ENCODE results near the gene B4GALNT1.
A peak's percentile ranks its signal among the peaks of the same experiment; 100 is the strongest.
"Not testable (repeated sequence)": the region's sequence is repeated elsewhere in the genome, so short reads cannot be mapped to it uniquely, and the experiment has no call there.

Gene B4GALNT1

GRCh38 chr12:57606821-57607220 lies 26.2 kb downstream of the B4GALNT1 start:
- DNase-seq = no peak

- DNase-seq = no peak
Observed at GRCh38 chr12:57606399-57606798, 26.6 kb downstream of the B4GALNT1 start.

GRCh38 chr12:57605811-57606311 lies 27.1 kb downstream of the B4GALNT1 start:
- DNase-seq = no peak

- no peak for DNase-seq
Observed at GRCh38 chr12:57604992-57605810, 27.8 kb downstream of the B4GALNT1 start.

- peak; percentile 13 for DNase-seq
Observed at GRCh38 chr12:57604454-57604991, 28.5 kb downstream of the B4GALNT1 start, which contains the start of gene DTX3. Gene DTX3, plus strand, starts transcription at chr12:57604824. Its CDS starts 1,694 bp downstream, at chr12:57606518.

GRCh38 chr12:57603815-57604453 lies 29.1 kb downstream of the B4GALNT1 start:
- DNase-seq = no peak

- DNase-seq = no peak
Observed at GRCh38 chr12:57603324-57603723, 29.7 kb downstream of the B4GALNT1 start.

- no peak for DNase-seq
Observed at GRCh38 chr12:57602544-57602943, 30.5 kb downstream of the B4GALNT1 start.

GRCh38 chr12:57600395-57600794 lies 32.6 kb downstream of the B4GALNT1 start:
- no peak for DNase-seq

GRCh38 chr12:57593187-57593586 lies 39.8 kb downstream of the B4GALNT1 start:
- DNase-seq = no peak

GRCh38 chr12:57592551-57593165 lies 40.3 kb downstream of the B4GALNT1 start:
- no peak for DNase-seq

GRCh38 chr12:57591782-57592325 lies 41.1 kb downstream of the B4GALNT1 start:
- no peak for DNase-seq

GRCh38 chr12:57590864-57591781 lies 41.9 kb downstream of the B4GALNT1 start, which contains the start of gene PIP4K2C:
Gene PIP4K2C, plus strand, starts transcription at chr12:57591192. Its CDS starts 98 bp downstream, at chr12:57591290.
- peak; percentile 78 for DNase-seq

GRCh38 chr12:57590479-57590863 lies 42.5 kb downstream of the B4GALNT1 start:
- DNase-seq = no peak

GRCh38 chr12:57588951-57589610 lies 43.9 kb downstream of the B4GALNT1 start:
- DNase-seq = not testable (repeated sequence)

- DNase-seq = no peak
Observed at GRCh38 chr12:57586832-57587429, 46.1 kb downstream of the B4GALNT1 start.

- DNase-seq = no peak
Observed at GRCh38 chr12:57586128-57586527, 46.9 kb downstream of the B4GALNT1 start.

GRCh38 chr12:57585156-57585555 lies 47.8 kb downstream of the B4GALNT1 start:
- DNase-seq = no peak

- no peak for DNase-seq
Observed at GRCh38 chr12:57584690-57585089, 48.3 kb downstream of the B4GALNT1 start.

- DNase-seq = no peak
Observed at GRCh38 chr12:57584050-57584449, 49.0 kb downstream of the B4GALNT1 start.

Measured in COR-L47 (cell line).